ENCODE data around the gene GREB1.

- no peak for TF ChIP-seq CTCF (IDR thresholded peaks at IDR 0.05; ENCODE audit: poor library complexity, severe bottlenecking)
- TF ChIP-seq EZH2 (IDR thresholded peaks at IDR 0.05; ENCODE audit: borderline replicate concordance, insufficient read depth, low read length, poor library complexity, severe bottlenecking) = no peak
- no peak for TF ChIP-seq RAD21 (conservative IDR thresholded peaks at IDR 0.05)
- TF ChIP-seq EP300 (conservative IDR thresholded peaks at IDR 0.05; ENCODE audit: poor library complexity, severe bottlenecking) = no peak
- no peak for TF ChIP-seq REST (IDR thresholded peaks at IDR 0.05; ENCODE audit: borderline replicate concordance)
- no peak for TF ChIP-seq POLR2AphosphoS5 (IDR thresholded peaks at IDR 0.05)
- TF ChIP-seq TAF1 (IDR thresholded peaks at IDR 0.05; ENCODE audit: low read depth) = no peak
- no peak for TF ChIP-seq SMC3 (conservative IDR thresholded peaks at IDR 0.05; ENCODE audit: poor library complexity)
Measured at GRCh38 chr2:11573418-11574175, 39.8 kb downstream of the GREB1 start.

Data from neural cell (in vitro differentiated cells).